HS-27A (cell line): Measurements from ENCODE around the gene BORCS6.
A peak's percentile ranks its signal among the peaks of the same experiment; 100 is the strongest.

Experiments used
- DNase-seq: peaks from one replicate; pipeline ENCODE4 v3.0.0-alpha.2; 2012; ENCODE audit warnings: low read depth, missing footprints

BORCS6 gene

DNA sequence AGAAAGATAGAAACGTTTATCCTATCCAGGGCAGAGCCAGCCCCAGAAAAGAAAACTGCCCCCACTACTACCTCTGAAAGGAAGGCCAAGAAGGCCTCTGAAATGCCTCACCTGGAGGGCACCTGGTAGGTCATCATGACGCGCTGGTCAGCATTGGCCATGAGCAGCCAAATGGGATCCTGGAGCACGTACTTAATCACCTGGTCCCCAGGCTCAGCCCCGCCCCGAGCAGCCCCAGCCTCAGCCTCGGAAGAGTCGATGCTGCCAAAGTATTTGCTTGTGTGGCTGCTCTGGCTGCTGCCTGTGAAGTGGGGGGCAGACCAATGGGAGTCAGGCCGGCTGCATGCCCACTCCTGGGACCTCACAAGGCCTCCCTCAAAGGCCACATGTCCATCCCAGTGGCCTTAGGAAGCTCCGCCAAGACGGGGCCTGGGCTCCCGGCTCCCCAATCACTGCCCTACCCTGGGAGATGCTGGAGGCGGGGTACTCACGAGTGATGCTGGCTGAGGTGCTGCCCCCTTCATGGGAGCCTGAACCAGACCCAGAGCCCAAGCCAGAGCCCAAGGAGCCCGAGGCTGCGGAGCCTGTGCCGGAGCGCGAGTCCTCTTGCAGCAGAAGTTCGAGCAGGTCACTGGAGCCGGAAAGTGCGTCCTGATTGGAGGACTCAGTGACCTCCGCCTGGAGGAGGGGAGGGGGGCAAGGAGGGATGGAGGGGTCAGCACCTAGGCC, 47.7 kb downstream of the BORCS6 start:
- no peak for DNase-seq

DNA sequence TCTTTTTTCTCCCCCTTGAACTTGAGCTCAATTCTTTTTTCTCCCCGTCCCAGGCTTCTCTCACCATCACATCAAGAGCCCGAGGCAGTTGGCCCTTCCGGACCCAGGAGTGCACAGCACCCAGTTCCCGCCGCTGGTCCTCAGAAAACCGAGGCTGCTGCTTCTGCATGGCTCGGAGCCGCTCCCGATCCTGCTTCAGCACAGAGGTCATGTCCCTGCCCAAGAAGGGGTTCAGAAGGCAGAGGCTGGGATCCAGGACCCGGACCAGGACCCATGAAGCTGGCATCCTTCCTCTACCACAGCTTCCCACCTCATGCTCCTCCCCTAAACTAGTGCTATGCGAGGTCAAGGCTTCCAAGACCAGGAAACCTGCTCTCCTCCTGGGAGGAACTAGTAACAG, 48.2 kb downstream of the BORCS6 start:
- DNase-seq, result no peak

DNA sequence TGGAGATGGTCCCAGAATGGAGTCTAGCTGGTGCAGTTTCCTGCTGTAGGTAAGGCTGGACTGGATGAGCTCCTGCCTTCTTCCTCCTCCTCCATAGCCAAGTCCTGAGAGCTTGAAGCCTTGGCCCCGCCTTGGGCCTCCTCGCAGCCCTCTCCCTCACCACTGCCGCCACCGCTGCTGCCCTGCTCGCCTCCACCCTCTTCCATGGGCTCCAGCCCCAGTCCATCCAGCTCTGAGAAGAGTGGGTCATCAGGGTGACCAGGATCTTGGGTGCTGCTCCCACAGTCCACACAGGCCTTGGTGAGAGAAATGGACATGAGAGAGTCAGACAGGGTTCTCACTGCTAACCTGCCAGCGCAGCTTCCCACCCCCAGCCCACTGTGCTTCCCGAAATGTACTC, 48.9 kb downstream of the BORCS6 start:
- no peak for DNase-seq

DNA sequence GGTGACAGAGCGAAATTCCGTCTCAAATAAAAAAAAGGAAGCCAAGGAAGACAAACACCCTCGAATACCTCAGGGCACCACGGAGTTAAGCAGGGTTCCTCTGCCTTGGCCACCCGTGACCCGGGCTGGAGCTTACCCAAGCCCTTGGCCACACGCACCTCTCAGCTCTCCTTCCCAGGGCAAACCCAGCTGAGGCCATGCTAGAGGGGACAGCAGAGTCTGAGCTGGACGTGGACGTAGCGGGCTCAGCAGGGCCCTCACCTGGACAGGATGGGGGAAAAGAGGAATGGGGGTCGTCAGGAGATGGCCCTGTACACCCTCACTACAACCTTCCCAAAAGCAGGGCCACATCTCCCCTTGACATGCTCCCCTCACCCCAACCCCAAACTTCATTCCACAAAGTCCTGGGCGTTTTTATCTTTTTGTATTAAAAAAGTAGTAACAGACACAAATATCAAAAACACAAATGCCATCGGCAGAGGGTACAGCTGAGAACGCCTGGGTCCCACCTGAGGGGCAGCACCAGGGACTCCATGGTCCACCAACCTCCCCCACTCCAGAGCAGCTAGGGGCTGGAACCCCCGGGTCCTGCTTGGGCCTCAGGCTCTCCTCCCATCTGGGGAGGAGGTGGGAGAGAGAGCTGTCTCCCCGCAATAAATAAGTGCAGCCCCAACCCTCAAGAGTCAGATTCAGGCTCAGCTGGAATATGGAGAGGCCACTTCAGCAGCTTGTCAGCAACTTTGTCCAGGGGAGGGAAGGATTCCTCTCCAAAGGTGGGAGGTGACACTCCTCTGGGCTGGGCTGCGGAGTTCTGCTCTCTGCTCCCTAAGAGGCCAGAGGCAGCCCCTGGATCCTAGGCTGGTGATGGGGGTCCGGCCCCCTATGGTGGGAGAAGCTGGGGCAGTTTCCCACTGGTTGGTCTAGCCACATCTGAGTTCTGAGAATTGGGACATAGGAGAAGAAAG, 49.6 kb downstream of the BORCS6 start:
- no peak for DNase-seq

DNA sequence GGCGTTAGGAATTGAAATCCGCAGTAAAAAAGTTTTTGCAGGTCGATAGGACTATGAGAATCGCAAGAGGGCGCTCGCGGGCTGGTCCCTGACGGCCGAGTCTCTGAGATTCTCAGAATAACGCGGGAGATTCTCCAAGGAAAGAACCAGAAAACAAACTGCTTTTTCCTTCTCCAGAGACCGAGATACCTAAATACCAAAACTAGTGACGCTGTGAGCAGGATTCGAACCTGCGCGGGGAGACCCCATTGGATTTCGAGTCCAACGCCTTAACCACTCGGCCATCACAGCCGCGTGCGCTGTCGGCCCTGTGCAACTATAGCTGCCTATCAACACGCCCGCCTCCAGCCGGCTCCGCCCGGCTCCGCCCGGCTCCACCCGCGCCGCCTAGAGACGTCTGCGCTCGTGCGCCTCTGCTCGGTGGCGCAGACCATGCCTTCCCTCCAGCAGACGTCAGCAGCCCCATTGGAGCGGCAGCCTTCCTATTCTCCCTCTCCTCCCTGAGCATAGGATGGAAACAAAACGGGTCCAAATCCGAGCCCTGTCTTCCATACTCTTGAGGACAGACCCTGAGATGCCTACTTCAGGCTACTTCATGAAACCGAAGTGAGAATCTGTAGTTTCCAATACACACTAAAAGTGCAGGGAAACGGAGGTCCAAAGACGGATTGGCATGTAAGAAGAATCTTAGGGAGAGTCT, 51.2 kb downstream of the BORCS6 start:
- peak; percentile 99 for DNase-seq

DNA sequence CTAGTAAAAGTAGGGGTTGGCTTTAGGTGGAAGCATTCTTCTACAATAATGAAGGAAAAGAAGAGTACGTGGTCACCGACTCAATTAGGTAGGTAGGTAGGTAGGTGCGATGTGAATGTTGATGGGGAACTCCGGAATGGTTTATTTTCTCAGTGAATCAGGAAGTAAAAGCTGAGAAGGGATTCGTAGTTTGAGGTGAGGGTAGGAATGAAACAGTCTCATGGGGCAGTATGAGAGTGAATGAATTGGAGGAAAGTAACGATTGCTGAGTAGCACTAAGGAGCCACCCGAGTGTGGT, 51.7 kb downstream of the BORCS6 start:
- no peak for DNase-seq
